GM19455 (cell line): ENCODE results near the gene ZFYVE21.

Experiments
- ATAC-seq: cut with Tn5 transposase; IDR thresholded peaks from one replicate; pipeline ENCODE4 v1.9.1; 2021; ENCODE audit not compliant: unreplicated experiment

Gene ZFYVE21

DNA sequence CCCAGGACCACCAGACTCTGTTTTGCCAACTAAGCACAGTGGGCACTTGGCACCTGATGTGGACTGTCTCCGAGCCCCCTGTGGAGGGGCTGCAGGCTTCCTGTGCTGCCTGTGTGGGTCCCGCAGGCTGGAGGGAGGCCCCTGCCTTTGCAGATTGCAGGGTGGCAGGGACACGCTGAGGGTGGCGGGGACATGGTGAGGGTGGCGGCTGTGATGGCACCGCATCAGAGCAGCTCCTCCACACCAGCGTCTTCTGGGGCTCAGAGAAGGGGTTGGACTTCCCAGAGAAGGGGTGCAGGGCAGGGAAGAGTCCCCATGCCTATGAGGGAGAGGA is 8.1 kb downstream of the ZFYVE21 start:
- no peak for ATAC-seq

DNA sequence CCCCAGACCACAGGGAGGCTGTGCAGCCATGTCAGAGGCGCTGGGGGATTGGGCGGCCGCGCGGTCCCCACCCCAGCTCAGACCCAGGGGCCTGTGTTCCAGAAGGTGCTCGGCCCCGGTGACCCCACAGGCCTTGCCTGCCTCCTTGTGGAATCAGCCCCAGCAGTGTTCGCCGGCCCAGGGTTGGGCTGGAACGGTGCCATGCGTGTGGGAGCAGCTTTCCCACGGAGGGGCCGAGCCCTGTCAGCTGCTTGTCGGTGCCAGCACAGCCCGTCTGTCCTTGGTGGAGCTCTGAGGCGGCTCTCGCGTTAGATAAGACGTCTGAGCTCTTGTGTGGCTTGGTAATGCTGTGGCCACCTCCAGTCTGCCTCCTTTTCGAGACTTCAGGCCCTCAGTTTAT is 8.5 kb downstream of the ZFYVE21 start:
- no peak for ATAC-seq

DNA sequence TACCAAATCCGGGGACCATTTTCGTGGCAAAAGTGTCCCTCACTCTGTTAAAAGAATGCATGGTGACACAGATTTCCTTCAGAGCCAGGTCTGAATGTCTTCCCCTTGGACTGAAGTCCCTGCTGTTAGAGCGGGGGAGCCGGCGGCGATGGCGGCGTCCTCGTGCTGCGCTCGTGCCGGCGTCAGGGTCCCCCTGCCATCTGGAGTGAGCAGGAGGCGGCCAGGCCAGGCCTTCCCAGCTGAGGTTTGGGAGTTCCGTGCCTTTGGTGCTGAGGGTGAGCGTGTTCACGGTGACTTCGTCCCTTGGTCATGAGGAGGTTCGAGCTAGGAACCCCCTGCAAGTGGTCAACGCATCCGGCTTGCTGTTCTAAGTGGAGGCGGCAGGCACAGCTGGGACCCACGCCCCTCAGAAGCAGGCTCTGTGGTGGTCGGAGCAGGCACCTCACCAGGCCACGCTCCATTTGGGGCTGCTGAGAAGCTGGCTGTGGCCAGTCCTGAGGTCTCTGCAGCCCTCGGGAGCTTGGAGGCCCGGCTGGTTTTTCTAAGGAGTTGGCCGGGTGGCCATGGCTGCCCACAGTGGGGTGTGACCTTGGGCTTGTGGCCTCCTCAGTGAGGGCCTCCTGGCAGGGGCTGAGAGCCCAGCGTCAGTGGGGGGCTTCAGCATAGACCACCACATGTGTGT is 9.5 kb downstream of the ZFYVE21 start:
- ATAC-seq = no peak

DNA sequence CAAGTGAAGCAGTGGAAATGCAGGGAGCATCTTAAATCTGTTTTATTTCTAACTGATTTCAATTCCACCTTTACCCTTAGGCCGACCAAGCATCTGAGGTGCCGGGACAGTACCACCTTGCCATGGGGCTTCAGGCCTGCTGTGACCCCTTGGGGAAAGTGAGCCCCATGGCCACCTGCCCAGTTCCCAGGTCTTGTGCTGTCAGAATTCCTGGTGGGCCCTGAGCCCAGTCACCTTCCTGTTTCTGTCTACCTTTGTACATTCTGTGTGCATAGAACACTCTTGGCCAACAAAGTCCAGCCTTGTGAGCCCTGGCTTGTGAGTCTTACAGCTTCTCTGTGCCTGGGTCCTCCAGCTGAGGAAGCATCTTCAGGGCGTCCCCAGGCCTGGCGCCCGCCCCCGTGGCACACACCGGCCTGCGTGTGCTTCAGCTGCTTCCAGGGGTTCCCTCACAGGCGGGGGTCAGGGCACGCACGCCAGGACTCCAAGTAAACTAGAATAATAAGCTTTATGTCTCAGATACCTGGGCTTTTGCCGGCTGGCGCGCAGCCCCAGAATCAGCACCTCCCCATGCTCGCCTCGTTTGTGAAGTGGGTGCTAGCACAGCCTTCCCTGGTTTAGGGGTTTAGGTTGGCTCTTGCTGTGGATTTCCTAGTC is 10.3 kb downstream of the ZFYVE21 start:
- no peak for ATAC-seq

DNA sequence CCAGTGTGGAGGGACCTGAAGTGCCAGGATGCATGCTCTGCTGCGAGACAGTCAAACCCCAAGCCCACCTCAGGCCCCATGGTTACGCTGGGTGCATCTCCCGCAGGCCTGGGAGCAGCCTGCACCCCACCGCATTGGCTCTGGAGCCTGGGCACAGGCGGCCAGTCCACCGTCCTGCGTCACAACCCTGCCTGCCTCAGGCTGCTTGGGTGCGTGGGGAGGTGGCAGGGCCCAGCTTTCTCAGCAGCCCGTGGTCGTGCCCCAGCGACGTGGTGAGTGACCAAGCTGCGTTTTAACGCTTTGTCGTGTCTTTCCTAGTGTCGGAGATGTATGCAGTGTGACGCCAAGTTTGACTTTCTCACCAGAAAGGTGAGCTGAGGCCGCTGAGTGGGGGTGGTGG is 10.9 kb downstream of the ZFYVE21 start:
- no peak for ATAC-seq

DNA sequence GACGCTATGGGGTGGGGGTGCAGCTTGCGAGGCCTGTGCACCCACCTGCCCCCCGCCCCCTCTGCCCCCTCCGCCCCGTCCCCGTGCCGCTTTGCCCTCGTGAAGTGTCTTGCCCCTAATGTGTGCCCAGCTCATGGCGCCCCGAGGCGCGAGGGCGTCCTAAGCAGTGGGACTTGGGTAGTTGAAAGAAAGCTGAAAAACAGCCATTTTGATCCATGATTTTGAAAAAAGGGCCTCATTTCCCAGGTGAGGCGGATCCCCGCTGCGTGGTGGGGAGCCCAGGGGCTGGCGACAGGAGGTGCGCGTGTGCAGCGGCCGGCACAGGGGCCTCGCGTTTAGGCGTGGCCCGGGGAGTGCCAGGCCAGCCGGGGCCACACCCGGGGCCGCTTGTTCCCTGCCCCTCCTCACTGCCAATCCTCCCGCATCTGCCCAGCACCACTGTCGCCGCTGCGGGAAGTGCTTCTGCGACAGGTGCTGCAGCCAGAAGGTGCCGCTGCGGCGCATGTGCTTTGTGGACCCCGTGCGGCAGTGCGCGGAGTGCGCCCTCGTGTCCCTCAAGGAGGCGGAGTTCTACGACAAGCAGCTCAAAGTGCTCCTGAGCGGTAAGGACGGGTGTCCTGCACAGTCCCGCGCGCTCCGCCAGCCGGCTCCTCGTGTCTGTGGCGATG is 11.8 kb downstream of the ZFYVE21 start:
- no peak for ATAC-seq

DNA sequence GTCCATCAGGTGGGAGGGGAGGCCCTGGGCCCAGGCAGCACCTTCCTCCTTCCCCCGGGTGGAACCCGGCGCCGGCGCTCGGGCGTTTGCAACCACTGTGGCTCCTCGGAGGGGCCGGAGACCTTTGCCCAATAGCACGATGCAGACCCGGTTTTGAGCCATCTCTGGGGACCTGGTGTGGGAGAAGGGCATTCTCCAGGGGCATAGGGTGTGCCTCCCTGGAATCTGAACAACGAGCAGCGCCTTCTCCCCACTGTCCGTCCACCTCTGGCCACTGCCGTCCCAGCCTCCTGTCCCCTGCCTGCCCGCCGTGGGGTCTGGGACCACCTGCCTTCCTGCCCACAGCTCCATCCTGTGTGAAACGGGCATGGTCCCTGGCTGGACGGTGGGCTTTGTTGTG is 12.5 kb downstream of the ZFYVE21 start:
- ATAC-seq = no peak

DNA sequence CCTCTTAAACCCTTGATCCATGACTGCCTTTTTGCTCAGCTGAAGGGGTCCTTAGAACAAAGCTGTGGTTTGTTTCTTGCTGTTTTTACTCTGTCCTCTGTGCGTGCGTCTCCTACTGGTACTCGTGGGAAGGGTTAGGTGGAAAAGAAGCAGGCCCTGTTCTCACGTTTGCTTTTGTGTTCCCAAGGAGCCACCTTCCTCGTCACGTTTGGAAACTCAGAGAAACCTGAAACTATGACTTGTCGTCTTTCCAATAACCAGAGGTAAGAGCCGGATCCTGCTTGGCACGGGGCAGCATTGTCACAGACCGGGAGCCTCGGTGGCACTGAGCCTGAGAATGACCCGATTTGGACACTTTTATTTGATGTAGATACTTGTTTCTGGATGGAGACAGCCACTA is 13.1 kb downstream of the ZFYVE21 start:
- ATAC-seq = no peak

DNA sequence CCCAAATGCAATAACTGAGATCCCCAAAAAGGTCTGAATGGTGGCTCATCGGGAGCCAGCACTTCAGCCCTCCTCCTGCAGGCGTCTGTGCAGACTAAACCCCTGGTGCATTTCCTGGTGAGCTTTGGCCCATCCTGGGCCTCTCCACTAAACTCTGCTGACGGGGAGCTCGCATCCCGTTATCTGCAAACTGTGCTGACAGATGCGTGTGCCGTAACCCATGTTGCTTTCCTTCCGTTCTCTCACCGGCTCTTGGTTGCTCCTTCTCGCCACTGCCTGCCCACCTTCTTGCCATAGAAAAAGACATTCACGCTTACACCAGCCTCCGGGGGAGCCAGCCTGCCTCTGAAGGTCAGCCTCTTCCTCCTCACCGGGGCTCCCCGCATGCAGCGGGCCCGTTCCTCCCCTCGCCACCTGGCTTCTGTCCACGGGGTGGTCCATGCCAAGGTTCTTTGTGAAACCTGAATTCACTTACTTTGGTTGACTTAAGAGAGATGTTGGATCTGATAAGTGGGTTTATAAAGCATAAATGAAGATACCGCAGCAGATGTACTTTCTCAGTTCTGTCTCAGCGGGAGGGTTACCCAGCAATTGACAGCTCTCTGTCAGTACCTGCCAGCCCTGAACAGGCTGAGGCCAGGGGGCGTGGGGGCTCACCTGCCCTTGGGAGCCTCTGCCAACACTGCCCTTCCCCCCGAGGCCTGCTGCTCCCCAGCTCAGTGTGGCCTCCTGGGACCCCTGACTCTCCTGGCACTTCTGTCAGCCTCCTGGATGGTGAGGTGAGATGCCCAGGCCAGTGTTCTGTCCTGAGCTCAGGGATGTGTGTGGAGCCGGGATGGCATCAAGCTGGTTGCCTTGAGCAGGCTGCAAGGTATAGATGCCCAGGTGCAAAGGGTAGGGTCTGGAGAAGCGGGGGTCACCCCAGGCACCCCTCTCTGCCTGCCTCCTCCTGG is 14.2 kb downstream of the ZFYVE21 start:
- no peak for ATAC-seq

DNA sequence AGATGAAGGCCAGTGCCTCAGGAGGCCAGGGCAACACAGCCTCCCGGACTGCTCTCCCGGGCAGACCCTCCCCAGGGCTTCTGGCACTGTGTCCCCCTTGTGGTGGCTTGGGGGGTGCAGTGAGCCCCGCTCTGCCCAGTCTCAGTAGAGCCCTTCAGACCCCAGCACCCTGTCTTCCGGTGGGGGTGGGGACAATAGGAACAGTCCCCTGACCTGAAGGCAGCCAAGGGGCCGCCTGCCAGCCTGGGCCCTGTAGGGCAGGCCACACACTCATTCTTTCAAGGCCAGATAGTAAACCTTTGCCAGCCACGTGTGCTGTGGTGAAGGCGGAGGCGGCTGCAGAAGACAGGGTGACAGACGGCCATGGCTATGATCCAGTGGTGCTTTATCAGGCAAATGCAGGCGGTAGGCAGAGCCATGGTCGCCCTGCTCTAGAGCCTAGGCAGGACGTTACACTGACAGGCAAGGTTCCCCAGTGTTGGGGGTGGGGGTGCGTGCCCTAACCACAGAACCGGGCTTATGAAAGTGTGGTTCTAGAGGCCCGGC is 15.0 kb downstream of the ZFYVE21 start:
- ATAC-seq = no peak

DNA sequence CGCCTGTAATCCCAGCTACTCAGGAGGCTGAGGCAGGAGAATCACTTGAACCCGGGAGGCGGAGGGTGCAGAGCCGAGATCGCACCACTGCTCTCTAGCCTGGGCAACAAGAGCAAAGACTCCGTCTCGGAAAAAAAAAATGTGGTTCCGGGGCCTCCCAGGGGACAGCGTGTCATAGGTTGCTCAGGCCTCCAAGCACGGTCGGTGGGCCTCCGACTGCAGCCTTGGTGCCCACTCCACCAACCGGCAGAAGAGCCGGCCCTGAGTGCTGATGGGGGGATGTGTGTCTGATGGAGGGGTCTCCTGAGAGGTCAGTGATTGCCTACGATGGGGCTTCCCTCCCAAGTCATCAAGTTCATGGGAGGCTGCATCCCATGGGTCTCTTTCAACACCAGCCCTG is 15.9 kb downstream of the ZFYVE21 start:
- ATAC-seq = no peak

DNA sequence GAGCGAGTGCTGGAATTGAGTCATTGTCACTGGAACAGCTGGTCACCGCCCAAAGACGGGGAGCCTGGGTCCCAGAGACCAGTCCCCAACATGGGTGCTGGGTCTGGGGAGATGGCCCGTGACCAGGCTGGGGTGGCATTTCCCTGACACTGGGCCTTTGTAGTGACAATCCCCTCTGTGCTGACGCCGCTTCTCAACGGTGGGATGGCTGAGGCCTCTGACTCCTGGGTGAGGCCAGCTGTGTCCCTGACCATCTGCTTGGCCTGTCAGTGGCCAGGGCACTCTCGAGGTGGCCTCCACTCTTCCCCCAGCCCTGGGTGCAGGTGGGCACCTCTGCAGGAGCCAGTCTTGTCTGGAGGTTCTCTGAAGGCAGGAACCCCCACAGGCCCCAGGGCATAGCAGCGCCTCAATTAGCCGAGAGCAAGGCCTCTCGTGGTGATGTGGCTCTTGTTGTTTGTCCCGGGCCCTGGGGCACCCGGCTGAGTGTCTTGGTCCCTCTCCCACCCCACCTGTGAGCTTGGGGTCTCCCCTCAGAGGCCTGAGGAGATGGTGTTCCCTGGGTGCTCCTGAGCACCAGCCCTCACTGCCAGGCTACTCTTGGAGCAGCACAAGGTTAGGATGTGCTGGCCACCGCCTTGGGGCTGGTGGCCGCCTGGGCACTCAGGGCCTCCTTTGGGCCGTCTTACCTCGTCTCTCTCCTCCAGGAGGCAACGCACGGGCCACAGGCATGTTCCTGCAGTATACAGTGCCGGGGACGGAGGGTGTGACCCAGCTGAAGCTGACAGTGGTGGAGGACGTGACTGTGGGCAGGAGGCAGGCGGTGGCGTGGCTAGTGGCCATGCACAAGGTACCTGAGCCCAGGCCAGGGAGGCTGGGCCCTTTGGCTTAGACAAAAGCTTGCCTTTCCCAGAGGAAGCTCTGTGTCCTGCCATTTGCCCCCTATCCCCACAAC is 16.6 kb downstream of the ZFYVE21 start:
- ATAC-seq = no peak

DNA sequence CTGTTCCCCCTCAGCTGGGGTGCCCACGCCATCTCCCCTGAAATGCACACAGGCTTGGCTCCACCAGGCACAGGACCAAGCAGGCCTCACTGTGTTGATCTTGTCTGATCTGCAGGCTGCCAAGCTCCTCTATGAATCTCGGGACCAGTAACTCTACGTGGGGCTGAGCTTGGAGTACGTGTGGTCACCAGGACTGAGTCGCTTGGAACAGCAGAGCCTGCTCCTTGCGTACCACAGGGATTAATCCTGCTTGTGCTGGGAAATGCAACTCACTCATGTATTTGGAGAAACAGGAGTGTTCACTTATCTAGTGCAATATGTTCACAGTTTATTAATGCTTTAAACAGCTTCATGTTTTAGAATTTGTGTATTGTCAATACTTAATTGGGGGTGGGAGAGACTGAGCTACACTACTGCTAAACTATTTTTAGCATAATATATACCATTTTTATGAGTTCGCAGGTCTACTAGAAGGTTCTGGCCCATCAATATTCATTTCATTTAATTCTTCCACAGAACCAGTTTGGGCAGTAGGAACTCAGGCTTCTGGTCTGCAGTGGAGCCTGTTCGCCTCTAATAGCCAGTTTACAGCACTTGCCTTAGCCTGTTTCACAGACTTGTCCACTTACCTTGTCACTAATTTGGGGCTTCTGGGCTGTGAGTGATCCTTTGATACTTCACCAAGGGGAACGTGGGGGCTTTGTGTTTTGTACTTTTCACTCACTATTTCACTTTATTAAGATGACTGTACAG is 17.4 kb downstream of the ZFYVE21 start:
- ATAC-seq = no peak

DNA sequence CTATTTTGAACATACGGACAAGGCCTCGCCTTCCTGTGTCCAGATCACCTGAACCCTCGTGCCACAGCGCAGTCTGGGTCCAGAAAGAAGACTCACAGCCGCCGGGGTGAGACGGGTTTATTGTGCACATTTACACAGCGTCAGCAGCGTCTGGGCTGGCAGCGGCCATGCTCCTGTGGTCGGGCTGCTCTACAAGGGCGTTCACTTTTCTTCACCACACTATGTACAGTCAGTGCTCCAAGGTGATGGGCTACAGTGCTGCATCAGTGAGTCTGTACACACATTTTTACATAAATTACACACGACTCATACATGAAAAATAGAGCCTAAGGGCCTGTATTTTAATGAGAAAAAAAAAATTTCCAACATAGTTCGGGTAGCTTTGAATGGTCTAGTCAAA is 18.0 kb downstream of the ZFYVE21 start:
- no peak for ATAC-seq

DNA sequence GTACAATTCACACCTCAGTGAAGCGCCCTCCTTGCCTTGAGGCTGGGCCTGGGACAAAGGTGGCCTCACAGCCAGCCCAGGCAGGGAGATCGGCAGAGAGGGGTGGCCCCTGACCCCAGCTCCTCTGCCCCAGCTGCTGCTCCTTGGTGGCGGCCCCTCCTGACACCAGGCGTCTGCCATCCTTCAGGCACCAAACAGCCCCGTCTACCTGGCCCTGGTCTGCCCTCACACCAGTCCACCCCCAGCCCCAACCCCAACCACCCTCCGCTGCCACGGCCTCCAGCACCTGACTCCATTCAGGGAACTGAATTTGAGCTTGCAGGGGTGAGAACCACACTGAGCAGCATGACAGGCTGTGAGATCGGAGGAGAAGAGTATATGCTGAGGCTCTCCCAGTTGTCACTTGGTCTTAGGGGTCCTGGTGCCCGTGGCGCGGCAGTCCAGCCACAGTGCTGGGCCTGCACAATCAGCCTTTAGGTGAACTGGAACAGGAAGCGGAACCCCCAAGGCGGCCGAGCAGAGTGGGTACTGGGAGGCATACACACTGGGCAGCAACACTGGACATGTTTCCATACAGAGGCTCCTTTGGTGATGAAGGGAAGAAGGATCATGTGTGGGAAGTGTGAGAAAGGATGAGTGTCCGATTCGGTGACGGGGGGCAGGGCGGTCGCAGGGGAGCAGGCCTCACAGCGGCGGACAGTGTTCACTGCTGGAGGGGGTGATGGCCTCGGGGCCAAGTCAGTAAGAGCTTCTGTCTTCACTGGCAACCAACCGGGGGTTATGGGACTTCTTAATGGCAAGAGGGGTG is 18.7 kb downstream of the ZFYVE21 start:
- no peak for ATAC-seq

DNA sequence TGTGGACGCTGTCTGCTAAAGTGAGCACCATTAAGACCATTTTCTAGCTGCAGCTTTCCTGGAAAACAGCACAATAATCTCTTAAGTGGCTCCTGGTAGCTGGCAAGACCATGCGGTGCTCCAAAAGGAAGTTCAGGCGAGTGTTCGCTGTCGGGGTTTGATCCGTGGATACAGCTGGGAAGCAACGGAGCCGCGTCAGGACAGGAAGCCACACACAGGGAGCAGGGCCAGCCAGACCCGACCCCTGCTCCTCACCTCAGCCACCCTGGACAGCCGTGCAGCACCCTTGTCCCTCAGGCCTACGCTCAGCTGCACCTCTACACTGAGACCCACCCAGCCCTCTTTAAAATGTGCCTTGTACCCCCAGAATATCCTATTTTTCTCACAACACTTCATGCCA is 19.4 kb downstream of the ZFYVE21 start:
- no peak for ATAC-seq

DNA sequence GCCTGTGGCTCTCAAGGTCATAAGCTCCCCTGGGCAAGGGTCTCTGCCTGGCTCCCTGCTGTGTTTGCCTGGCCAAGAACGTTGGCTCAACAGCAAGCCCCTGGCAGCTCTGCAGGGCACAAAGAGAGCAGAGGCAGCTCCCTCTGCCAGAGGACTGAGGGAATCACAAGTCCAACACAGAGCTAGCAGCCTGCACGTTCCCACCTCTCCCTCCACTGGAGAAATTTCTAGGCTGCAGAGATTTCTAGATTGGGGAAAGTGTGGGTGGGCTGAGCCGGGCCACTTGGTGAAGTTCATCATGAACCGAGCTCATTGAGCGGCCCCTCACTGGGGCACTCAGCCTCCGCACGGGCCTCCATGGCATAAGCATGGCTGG is 19.8 kb downstream of the ZFYVE21 start:
- no peak for ATAC-seq

DNA sequence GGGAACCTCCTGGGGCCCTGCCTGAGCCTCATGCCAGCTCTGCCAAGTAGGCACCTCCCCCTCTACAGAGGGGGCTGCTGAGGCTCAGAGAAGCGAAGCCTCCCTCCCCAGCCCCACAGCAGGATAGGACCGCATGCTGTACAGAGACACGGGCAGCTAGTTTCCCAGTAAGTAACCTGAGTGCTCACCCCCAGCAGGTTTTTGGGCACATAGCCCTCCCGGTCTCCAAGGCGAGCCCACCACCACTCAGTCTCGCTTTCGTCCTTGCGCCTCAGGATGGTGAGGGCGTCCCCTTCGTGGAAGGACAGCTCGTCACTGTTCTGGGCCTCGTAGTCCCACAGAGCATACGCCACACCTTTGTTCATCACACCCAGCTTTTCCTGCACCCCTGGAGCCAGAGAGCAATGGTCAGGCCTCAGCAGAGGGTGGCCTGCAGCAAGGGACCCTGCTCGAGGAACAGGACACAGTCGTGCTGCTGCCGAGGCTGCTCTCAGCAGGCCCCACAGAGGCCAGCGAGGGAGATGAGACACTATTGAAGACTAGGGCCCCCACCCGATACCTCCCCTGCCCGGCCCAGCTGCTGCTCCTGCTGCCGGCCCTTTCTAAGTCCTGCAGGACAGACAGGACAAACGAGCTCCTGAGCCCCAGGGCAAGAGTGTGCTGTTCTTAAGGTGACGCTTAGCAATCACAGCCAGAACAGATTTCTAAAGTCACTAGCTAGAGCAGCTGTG is 20.4 kb downstream of the ZFYVE21 start:
- ATAC-seq = no peak
